HG02870 (cell line): Measurements from ENCODE around the gene MTRR.

Experiments used
- ATAC-seq: cut with Tn5 transposase; IDR thresholded peaks from one replicate; pipeline ENCODE4 v1.9.1; 2021; ENCODE audit warnings: mild to moderate bottlenecking, moderate library complexity; ENCODE audit not compliant: unreplicated experiment

MTRR gene

DNA sequence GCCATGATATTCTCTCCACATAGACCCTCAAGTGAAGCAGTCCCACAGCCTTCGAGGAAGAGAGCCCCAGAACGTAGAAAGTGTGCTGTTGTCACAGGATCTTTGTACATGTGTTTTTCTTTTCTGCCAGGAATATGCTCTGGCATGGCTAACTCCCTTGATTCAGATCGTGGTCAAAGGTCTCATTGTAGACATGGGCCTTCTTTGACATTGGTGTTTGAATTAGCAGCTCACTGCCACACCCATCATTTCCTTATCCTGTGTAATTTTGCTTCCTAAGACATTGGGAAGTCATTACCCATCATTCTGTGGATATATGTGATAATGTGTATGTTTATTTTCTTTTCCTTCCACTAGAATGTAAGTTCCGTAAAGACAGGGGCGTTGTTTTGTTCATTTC lies 25.5 kb downstream of the MTRR start:
- no peak for ATAC-seq

- peak; percentile 98 for ATAC-seq
Measured at GRCh38 chr5:7894860-7895259, 25.9 kb downstream of the MTRR start.

GRCh38 chr5:7897014-7897600 lies 28.2 kb downstream of the MTRR start:
- ATAC-seq, result no peak

GRCh38 chr5:7902201-7902600 lies 33.3 kb downstream of the MTRR start:
- ATAC-seq, result no peak

- ATAC-seq, result no peak
Measured at GRCh38 chr5:7902666-7903625, 34.0 kb downstream of the MTRR start.

DNA sequence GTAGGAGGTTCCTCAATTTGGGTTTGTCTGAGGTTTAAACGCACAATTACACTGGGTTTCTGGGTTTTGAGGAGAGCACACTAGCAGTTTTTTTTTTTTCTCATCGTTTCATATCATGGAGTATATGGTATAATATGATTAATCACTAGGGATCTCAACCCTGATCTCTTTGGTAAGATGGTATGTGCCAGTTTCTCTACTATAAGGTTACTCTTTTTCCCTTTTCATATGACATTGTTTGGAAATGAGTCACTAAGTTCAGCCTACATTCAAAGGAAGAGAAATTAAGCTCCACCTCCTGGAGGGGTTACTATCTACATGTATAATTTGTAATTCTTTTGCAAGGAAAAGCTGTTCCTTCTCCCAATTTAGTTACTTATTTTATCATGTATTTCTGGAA lies 35.2 kb downstream of the MTRR start:
- peak; percentile 65 for ATAC-seq

- no peak for ATAC-seq
Measured at GRCh38 chr5:7907612-7908011, 38.7 kb downstream of the MTRR start.

DNA sequence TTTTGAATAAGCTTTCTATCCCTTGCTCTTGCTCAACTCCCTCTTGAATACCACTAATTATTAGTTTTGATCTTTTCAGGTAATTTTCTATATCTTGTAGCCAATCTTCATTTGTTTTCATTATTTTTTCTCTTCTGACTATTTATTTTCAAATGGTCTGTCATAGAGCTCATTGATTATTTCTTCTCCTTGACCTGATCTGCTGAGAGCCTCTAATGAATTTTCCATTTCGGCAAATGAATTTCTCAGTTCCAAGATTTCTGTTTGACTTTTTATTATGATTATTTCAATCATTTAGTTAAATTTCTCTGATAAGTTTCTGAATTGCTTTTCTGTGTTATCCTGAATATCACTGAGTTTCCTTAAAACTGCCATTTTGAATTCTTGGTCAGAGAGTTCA lies 39.4 kb downstream of the MTRR start:
- no peak for ATAC-seq

DNA sequence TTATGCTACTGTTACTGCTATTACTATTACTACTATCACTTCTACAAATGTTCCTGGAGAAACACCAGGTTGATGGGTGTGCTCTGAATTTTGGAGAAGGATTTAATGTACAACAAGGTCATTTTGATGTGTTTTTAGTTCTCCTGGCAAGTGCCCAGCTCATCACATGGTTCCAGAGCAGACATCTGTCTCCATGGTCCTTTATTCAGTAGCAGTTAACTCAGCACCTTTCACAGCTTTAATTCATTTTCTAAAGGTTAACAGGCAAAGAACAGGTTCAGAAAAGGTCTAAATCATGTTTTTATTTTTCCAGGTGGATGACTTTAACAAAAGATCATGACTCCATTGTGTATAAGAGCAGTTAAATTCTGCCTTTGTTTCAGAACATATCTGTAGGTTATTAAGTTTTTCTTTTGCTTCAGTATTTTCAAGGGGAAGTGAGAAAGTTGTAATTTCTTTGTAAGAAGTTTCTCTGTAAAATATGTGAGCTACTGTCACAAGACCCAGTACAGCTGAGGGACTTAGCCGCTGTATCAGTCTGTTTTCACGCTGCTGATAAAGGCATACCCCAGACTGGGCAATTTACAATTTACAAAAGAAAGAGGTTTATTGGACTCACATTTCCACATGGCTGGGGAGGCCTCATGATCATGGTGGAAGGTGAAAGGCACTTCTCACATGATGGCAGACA lies 41.9 kb downstream of the MTRR start:
- peak; percentile 88 for ATAC-seq

GRCh38 chr5:7911429-7911771 lies 42.5 kb downstream of the MTRR start:
- peak; percentile 45 for ATAC-seq

DNA sequence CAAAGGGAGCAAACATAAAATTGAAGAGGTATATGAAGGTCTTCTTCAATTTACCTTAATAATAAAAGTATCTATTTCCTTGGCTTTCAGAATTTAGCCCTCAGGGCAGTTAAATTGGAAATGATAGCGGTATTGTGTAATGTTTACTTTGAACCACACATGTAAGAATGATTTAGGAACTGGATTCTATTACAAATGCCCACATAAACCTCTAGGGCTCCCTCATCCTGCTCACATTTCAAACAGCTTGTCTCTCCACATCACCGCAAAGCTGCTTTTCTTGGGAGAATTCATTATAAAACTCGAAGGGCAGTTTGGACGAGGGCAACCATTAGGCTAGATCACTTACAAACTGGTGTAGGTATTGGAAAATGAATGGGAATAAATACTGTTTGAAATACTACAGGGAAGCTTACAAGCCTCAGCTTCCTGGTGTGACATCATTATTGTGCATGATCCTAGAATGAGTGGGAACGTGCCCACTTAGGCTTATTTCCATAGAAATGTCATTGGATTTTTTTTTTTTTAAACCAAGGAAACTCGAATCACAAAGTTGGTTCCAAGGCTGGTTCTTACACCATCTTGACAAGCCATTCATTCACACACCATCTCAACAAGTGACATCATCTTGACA lies 47.3 kb downstream of the MTRR start:
- ATAC-seq, result no peak

- no peak for ATAC-seq
Measured at GRCh38 chr5:7917130-7918123, 48.5 kb downstream of the MTRR start.

DNA sequence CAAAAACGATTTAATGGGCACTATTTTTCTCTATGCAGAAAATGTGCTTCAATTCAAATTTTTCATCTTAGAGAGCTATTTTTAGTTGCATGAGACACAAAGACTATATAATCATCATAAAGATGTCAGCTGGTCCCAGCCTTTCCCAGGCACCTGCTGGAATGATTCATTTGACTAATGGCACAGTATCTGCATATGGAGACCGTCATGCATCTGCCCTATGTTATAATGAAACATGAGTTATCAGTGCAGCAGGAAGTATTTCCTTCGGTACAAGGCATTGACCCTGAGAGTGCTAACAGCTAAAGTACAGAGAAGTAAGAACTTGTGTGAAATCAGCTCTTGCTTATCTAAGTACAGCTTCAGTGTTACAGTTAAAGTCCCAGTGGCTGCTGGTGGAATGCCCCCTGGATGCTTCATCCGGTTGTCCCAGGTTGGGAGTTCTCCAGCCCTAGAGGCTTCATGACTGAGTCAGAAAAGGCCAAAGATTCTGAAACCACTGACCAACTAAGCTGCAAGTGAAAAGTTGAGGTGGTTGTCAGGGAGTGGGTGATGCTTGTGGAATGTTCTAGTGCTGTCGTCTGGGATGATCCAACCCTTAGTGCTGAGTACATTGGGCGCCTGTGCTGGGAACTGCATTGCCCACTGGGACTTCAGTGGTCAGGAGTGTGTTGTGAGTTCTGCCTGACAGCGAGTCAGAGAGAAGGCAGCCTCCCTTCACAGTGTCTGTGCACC lies 57.2 kb downstream of the MTRR start:
- ATAC-seq, result no peak

DNA sequence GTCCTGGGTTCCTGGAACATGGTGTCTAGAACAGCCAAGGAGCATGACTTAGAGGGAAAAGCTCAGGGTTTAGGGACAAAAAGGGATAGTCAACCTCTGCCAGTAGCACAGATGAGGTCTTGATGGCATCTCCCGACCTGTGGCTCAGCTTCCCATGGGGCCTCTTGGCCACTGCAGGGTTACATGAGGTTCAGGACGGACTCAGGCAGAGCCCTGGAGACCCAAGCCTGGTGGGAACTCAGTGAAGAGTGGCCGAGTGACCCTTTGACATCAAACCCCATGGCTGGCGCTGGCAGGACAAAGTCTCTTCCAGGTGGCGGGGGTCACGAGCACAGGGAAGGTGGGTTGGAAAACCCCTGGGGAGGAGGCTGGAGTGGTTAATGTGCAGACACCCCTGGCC lies 57.8 kb downstream of the MTRR start:
- no peak for ATAC-seq

DNA sequence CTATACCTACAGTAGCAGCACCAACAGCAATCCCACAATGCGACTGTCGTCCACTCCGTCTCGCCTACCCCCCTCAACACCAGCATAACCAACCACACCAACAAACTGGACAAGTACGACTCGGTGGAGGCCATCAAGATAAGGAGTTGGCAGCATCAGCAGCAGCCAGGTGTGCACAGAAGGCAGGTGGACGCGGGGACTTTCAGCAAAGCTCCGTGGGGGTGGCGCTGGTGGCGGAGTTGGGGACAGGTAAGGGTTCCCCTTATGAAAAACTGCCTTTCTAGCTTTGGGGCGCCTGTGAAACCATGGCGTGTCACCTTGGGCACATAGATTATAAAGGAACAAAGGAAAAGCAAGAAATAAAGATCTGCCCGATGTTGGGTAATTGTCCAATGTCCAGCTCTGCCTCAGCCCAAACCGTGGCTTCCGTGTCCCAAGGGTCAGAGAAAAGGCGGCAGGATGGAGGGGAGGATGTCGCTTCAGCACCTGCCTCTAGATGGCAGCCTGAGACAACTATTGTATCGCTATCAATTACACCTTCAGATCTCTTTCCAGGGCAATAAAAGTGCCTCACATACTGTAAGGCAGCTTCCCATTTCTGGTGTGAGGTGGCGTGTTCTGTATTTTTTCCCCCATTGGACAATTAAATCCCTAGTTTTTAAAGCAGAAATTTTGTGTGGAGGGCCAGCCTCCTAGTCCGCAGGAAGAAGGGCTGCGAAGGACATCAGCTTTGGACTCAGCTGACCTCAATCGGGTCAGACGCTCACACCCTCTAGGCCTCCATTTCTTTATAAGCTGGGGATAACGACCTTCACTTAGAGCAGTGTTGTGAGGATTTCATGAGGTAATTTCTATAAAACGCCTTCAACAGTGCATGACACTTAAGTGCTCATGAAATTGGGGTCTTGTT lies 58.8 kb downstream of the MTRR start:
- peak; percentile 91 for ATAC-seq

- ATAC-seq, result no peak
Measured at GRCh38 chr5:7930011-7930410, 61.1 kb downstream of the MTRR start.

- no peak for ATAC-seq
Measured at GRCh38 chr5:7941692-7942091, 72.7 kb downstream of the MTRR start.

DNA sequence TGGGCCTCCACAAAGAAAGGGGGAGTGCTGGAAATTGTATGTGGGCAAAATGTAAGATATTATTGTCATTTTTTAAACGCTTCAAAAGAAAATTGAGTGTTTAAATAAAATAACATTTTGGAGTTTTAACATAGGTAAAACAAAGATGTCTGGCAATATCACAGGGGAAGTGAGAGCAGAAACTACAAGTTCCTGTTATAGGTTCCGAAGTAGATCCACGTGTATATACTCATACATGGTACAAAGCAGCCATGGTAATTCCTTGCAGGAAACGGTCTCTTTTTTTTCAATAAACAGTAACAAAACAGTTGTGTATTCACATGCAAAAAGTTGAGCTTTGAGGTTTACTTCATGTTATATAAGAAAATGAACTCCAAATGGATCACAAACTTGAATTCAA lies 78.4 kb downstream of the MTRR start:
- ATAC-seq, result no peak
